HG03159 (cell line): ENCODE data around the gene CRNKL1.
A peak's percentile ranks its signal among the peaks of the same experiment; 100 is the strongest.

Experiments
- ATAC-seq: cut with Tn5 transposase; IDR thresholded peaks from one replicate; pipeline ENCODE4 v1.9.1; 2021; ENCODE audit warnings: mild to moderate bottlenecking, moderate library complexity; ENCODE audit not compliant: unreplicated experiment

CRNKL1 gene

DNA sequence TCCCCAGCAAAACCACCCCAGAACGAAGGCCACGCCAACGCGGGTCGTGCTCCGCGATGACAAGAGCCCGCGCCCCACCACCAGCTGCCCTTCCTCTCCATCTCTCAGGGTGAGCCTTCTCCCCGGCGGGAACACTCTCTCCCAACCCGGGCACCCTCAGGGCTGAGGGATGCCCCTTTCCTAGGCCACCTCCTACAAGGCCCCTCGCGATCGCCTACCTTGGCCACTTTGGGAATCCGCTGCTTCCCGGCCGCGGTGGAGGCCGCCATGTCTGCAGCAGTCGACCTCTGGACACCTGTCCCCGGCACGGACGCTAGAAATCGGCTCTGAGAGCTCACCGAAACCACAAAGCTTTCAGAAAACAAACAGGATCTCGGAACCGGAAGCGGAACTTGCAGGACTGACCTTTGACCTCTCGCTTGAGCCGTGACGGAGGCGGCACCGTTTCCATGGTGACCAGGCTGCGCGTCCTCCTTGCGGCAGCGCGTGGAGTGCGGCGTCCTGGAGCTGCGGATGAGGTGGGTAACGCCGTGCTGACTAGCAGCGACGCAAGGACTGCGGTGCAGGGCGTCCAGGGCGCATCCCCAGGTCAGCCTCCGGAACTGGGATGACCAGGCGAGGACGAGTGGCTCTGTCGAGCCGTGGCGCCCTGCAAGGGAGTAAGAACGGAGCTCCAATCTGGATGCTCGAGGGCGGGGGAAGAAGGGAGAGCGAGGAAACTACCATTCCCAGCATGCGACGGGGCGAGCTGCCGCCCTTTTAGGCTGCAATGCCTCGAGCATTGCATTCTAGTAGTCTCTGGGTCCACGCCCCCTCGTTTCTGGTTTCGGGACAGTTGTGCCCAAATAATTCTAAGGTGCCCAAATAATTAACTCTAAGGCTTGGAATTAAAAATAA lies at the start of gene CRNKL1, which contains the start of gene CFAP61:
Gene CRNKL1, minus strand, starts transcription at position 393 of the 897 bp plus-strand sequence. Its CDS starts 124 bp downstream, at position 269.
Gene CFAP61, plus strand, starts transcription at position 459 of the 897 bp plus-strand sequence. CDS start 4,122 bp downstream, outside the sequence.
- peak; percentile 94 for ATAC-seq

DNA sequence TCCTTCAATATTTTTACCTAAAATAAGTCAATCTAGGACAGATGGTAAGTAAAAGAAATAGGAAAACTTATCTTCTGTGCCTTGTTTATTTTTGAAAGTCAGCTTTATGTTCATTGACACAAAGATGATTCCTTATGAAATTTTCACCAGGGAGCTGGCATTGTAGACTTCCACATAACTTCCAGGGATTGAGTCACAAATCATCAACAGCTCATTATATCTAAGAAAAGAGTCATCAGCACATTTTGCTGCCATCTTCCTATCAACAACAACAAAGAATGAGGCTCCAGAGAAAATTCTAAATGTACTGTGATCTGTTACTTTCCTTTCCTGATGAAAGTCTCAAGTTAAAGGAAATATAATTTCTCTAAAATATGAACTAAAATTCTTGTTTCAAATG lies 48.6 kb upstream of the CRNKL1 start:
- no peak for ATAC-seq

DNA sequence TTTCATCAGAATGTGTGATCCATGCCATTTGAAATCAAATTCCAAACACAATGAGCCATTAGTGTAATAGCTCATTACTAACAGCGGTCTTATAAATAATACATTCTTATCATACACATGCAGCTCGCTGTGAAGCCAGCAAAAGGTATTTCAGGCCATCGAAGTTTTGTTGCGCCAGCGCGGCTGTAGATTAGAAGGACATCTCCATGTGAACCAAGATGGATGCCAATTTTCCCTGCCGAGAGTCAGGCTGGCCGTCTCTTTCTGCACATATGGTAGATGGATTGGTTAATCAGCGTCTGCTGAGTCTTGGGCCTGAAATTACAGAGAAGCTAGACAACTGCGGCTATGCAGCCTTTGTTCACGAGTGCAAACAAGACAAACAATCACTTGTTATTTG lies 44.2 kb upstream of the CRNKL1 start:
- ATAC-seq, result no peak

DNA sequence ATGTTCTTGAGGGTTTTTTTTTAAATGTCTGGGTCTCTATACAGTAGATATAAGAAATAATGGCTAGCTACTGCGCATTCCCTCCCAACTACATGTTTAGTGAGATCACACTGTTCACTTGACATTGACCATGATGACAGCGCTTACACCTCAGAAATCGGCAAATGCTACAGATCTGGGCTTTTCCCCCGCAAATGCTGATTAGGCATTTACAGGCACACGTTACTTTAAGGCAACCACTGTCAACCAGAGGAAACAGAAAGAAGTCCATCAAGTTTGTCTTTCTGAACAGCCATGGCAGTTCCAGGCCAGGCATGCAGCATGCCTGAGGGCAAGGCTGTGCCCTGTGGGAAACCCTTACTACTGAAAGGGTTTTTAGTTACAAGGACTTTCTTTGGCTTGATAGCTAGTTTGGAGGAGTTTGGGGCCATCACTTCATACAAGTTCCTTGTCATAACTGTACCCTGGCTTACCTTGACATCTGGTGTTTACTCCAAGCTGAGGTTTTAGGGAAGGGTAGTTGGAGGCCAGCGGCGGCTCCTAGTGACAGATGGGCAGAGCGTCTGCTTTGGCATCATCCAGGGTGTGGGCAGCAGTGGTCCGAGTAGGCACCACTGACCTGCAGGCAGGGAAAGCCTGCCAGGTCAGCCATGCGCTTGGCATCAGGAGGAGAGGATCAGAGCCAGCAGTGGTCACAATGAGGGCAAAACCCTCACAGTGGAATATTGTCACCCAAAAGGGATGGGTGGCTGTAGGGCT lies 43.0 kb upstream of the CRNKL1 start:
- ATAC-seq, result no peak

DNA sequence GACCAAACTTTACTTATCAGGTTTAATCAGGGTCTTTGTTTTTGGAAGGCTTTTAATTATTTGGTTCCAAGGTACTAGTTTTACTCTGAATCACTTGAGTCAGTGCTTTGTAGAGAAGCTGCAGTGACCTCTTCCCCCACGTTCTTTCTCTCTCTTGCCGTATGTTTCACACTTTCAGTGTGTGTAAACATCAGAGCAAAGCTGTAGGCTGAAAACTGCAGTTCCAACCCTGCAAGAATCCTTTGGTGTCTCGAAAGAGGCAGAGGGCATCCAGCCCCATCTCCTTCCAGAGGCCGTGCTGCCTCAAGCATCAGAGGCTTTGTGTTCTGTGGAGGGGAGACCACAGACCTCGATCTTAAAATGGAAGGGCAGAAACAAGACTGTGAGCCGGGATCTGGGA lies 42.1 kb upstream of the CRNKL1 start:
- ATAC-seq, result no peak

DNA sequence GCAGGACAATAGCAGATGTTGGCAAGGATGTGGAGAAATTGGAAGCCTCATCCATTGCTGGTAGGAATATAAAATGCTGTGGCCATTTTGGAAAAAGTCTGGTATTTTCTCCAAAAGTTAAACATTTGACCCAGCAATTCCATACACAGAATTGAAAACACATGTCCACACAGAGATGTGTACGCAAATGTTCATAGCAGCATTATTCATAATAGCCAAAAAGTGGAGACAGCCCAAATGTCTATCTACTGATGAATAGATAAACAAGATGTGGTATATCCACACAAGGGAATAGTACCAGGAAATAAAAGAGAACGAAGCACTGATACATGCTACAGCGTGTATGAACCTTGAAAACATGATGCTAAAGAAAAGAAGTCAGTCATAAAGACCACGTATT lies 40.6 kb upstream of the CRNKL1 start:
- ATAC-seq, result no peak

DNA sequence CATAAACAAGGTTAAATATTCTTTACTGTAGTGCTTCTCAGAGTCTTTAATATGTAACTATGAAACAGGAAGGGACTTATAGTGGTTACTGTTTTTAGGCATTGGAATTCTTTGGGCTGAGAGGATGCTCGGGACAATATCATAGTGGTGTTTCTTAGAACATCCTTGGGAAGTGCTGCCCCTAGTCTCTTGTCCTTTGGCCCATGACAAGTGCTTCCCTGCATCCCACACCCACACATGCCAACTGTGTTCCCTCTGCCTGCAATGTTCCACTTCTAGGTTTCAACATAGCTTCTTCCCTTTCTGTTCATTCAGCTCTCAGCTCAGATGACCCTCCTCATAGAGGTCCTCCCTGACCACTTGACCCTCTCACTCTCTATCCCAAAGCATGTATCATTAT lies 37.7 kb upstream of the CRNKL1 start:
- ATAC-seq, result no peak

DNA sequence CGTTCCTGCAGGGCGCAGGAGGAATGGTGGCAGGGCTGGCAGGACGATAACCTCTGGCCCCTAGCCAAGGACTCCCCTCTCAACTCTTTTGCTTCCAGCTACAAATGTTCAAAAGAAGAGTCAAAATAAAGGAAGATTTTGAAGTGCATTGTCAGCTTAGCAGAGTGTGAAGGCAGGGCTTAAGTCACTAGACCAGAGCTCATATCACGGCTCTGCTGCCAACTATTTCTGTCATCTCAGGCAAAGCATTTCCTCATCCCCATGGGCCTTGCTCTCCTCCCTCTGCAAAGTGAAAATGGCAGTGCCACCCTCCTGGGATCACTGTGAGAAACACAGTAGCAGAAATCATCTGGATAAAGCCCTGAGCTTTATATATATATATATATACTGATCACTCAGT lies 36.8 kb upstream of the CRNKL1 start:
- no peak for ATAC-seq

DNA sequence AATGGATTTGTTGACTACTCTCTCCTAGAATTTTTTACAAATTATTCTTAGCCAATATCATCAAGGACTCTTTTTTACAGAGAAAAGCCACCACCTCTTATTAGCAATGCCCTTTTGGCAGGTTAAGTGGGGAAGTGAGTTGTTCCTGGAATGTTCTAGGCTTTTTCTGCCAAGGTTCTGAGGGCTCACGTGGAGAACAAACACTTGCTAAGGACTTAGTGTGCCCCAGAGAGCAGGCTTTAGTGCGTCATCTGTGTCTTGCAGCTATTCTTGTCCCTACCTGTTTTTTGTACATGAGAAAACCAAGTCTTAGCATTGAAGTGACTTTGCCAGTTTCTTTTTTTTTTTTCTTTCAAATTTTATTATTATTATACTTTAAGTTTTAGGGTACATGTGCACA lies 33.5 kb upstream of the CRNKL1 start:
- ATAC-seq, result no peak

DNA sequence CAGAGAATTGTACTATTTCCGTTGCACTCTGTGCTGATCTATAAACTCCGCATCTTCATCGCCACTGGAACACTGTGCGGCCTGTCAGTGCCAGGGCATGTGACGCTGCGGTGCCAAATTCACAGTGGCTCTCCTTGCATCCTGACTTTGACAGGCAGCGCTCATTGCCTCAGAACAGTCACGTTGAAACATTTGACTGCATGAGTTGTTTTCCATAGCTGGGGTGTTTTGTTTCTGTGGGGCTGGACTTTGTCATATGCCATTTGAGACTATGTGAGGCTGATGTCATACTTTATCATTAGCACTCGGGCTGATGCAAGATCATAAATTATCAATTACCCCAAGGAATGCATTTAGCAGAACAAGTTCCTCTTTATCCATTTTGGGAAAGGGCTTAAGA lies 32.8 kb upstream of the CRNKL1 start:
- ATAC-seq, result no peak

DNA sequence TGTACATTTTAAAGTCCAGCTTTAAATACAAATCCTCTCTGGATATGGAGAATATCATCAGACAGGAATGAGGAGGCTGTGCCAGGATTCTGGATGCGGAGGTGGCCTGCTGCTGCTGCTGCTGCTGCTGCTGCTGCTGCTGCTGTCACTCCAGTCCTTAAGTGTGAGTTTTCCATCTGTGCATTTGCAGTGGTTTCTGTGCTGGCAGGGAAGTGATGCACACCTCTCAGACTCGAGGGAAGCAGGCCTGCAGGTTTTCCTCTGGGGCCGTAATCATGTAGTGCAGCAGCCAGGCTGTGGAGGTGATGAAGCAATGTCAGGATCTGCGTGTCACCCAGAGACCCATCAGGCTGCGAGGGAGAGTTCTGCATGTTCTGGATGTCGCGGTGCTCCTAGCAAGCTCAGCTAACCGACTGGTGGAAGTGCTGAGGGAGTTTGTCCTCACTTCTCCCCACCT lies 32.1 kb upstream of the CRNKL1 start:
- no peak for ATAC-seq

DNA sequence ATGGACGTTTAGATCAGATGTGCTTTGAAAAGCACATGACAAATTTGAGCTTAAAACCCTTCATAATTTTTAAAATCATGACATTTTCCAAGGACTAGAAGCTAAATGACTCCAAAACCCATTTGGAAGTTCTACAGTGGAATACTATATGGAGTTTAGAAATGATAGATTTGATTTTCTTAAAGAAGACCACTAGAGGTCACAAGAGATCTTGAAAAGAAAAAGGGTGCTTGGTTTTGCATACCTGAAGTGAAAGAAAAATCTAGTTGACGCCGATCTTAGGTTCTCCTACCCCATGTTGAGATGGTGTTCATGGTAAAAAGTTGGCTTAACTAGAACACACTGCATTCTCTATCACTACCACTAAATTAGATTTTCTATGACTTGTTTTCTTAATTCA lies 31.5 kb upstream of the CRNKL1 start:
- ATAC-seq, result no peak

DNA sequence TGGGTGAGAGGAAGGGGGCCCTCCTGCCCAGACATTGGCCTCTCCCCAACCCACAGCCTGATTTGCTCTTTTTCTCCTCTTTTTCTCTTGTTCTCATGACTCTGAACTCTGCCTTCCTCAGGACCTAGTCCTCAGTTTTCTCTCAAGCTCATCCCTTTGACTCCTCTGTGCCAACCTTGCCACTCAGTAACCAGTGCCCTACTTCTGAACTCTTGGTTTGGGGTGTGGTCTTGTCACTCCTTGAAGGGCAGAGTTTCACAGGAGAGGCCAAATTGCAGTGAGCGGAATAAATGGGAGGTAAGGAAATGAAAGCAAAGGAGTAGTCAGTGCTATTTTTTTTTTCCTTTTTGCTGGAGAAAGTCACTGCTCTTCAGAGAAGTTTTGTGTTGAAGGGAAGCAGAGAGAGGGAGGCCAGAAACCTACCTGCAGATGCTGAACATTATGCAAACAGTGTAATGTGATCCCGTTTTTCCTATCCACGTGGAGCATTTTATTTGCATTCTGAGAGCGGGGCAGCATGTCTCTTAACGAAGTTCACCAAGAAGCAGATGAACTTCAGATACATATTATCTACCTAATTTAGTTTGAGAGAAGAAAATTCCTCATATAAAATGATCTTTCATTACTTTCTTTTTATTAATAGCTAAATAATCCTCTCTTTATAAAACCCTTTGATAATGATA lies 27.0 kb upstream of the CRNKL1 start:
- ATAC-seq, result no peak

DNA sequence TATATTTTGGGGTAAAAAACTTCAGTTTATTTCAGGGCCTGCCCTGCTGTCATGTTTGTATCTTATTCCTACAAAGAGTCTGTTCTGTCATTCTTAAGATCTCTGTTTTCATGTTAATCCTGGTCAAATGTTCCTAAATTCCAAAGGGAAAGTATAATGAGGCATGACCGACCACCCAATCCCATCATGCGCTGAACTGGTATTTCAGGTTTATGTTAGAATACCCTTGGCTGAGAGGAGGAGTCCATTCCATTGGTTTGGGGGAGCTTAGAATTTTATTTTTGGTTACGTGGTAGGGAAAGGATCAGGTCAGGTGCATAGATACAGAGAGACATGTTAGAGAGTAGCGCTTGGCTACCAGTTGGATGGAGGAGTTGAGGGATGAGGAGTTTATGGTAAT lies 25.8 kb upstream of the CRNKL1 start:
- ATAC-seq, result no peak

DNA sequence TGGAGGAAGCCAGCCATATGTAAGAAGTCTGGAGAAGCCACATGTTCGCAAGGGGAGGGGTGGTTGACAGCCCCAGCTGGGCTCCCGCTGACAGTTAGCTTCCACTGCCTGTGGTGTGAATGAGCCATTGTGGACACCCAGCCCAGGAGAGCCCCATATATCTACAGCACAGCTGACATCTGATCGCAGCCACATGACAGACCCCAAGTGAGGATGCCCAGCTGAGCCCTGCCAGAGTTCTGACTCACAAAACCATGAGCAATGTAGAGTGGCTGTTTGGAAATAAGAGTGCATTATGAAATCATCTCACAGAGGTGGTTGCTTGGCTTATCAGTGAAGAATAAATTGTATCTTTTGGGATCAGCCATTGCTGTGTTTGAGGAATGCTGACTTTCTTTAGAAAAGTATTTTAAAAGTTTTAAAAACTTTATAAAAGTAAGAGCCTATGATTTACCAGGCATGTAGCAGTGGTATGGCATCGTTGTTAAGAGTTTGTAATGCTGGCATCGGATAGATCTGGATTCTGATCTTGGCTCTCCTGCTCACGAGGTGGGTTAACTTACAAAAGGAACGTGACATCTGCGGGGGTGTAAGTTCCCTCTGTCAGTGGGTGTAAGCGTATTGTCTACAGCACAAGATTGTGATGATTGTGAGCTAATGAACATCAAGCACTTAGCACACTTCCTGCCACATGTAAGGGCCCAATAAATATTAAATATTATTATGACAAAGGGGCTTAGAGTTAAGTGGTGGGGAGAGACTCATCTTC lies 24.2 kb upstream of the CRNKL1 start:
- no peak for ATAC-seq

DNA sequence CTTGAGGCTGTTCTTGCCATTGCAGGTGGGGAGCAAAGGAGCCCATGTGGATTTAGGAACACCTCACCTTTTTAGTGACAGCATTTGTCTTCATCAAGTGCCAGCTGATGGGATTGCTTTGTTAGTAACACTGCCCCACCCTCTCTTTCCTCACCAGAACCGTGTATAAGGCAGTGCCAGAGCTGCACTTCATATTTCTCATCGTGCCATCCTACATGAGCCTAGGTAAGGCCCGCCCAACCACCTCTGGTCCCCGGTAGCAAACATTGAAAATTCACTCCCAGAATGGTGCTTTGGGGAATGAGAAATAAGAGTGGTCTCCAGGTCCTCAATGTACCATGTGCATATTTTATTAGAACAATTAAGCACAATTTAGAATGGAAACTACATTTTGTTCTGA lies 22.8 kb upstream of the CRNKL1 start:
- ATAC-seq, result no peak

DNA sequence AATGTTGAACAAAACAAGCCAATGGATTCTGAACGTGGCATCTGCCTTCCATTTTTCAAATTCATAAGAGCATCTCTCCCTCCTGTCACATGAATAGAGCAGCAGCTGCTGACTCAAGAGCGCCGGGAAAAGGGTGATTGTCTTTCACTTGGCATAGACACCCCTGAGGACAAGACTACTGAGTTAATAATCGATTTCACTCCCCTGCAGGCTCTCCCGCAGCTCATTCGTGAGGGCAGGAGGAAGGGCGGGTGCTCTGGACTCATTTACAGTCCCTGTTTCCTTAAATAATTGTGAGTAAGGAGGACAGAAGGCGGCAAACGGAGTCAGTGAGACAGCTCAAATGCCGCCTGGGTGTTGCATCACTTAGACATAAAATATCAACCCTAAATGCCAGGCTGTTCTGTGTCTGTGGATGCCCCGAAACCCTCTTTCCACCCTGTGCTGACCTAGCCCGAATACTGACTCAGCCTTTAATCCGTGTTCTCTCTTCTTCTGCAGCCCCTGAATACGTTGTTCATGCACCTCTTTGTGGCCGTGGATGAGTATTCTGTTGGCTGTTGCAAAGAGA lies 21.6 kb upstream of the CRNKL1 start:
- ATAC-seq, result no peak

DNA sequence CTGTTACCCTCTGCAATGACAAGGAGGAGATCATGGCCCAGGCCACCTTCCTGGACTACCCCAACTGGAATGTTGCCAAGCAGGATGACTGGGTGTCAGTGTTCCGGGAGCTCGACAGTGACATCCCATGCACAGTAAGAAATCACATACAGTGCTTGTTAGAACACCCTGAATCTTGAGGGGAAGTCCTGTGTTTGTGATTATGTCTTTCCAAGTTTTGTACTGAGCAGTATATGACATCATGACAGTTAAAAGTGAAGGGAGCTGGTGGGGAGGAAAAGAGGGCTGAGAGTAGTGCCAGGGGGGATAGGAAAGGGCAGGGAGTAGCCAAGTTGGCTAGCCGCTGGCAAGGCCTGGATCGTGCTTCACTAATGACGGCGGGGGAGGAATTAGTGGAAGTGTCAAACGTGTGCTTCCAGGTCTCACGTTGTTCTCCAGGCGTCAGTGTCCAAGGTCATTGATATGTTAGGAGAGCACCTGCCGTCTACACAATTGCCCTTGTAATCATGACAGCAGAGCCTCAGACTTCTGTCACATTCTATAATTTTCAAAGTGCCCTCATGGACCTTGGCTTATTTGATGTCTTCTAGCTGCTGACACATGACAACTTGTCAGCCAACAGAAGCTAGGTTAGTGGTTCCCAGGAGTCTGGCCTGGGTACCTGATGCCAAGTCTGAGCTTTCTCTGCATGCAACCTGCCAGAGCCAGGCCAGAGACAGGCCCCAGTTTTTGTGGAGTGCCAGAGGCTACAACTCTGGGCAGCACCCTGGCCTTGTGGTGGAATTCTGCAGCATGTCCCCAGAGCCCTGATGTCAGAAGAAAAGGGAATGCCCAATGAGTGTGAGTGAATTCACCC lies 18.8 kb upstream of the CRNKL1 start:
- ATAC-seq, result no peak

DNA sequence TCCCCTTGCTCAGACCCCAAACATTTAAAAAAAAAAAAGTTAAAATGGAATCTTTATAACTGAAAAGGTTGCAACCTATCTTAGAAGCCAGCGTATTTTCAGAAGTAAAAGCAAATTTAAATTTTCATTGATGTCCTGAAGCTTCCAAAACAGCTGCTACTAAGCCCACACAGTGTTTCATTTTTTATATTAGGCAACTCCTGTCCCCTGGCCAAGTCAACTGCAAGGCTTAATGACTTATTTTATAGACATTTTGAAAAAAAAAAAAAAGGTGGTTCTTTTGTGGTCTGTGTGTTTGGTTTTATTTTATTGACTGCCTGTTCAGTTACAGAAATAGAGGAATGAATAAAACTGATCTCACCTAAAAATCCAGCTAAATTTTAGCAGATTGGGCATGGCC lies 13.1 kb upstream of the CRNKL1 start:
- no peak for ATAC-seq
